NCI-H2081 treated with DMSO at 0.1 percent for 48 hours (cell line): ENCODE measurements around the gene LRP1B.

Experiments used
- DNase-seq: peaks from one replicate; lab custom pipeline; 2025; lab: John Stamatoyannopoulos, UW

LRP1B gene

GRCh38 chr2:140246957-140247356, 1883.9 kb downstream of the LRP1B start:
- no peak for DNase-seq

- DNase-seq, result no peak
Observed at GRCh38 chr2:140246058-140246457, 1884.8 kb downstream of the LRP1B start.

GRCh38 chr2:140242889-140243288, 1887.9 kb downstream of the LRP1B start:
- no peak for DNase-seq

GRCh38 chr2:140234116-140234515, 1896.7 kb downstream of the LRP1B start:
- no peak for DNase-seq

GRCh38 chr2:140210963-140211362, 1919.9 kb downstream of the LRP1B start:
- DNase-seq, result no peak

GRCh38 chr2:140205093-140205492, 1925.7 kb downstream of the LRP1B start:
- no peak for DNase-seq

GRCh38 chr2:140203347-140203746, 1927.5 kb downstream of the LRP1B start:
- no peak for DNase-seq

- DNase-seq, result no peak
Observed at GRCh38 chr2:140201572-140201971, 1929.2 kb downstream of the LRP1B start.

- DNase-seq, result no peak
Observed at GRCh38 chr2:140200764-140201163, 1930.1 kb downstream of the LRP1B start.

GRCh38 chr2:140200307-140200706, 1930.5 kb downstream of the LRP1B start:
- DNase-seq, result no peak

- DNase-seq, result no peak
Observed at GRCh38 chr2:140199312-140199711, 1931.5 kb downstream of the LRP1B start.

GRCh38 chr2:140187086-140187485, 1943.7 kb downstream of the LRP1B start:
- DNase-seq, result no peak

GRCh38 chr2:140186313-140186712, 1944.5 kb downstream of the LRP1B start:
- DNase-seq, result no peak

- no peak for DNase-seq
Observed at GRCh38 chr2:140185076-140185475, 1945.7 kb downstream of the LRP1B start.

GRCh38 chr2:140183056-140183765, 1947.6 kb downstream of the LRP1B start:
- no peak for DNase-seq
